Activated CD4-positive, alpha-beta memory T cell treated with anti-CD3 and anti-CD28 coated beads, Interleukin-2, amount 10 ng/mL, durations not matched to agents 7 days and 5 days (primary cell): ENCODE results near the gene OSBPL3. TPM values are rescaled to one million over a fixed set of nuclear protein-coding genes. Genes with fewer than 3 reads are reported as not detected.
A peak's percentile ranks its signal among the peaks of the same experiment; 100 is the strongest.

Experiments
- CTCF ChIA-PET: fragments of 350-600 bp; sonication (Branson Sonifier 250); formaldehyde crosslinking; loops from one replicate; lab custom pipeline; 2021; ENCODE audit warnings: antibody characterized with exemption, inconsistent platforms; lab: Charles Lee
- POLR2A ChIA-PET: fragments of 350-600 bp; sonication (Branson Sonifier 250); formaldehyde crosslinking; loops from one replicate; lab custom pipeline; 2021; ENCODE audit warnings: antibody characterized with exemption; lab: Charles Lee
- DNase-seq: peaks from one replicate; pipeline ENCODE4 v3.0.0-alpha.2; 2020
- H3K27ac Mint-ChIP-seq: one replicate; pipeline ENCODE4 v1.8.0; 2021; ENCODE audit warnings: mild to moderate bottlenecking, mixed read lengths
- H3K27me3 Mint-ChIP-seq: one replicate; pipeline ENCODE4 v1.8.0; 2021; ENCODE audit warnings: mixed read lengths
- H3K36me3 Mint-ChIP-seq: one replicate; pipeline ENCODE4 v1.8.0; 2021; ENCODE audit warnings: low read depth, mixed read lengths
- H3K4me1 Mint-ChIP-seq: one replicate; pipeline ENCODE4 v1.8.0; 2021; ENCODE audit warnings: mixed read lengths
- H3K4me3 Mint-ChIP-seq: one replicate; pipeline ENCODE4 v1.8.0; 2021; ENCODE audit warnings: mild to moderate bottlenecking, mixed read lengths
- H3K9me3 Mint-ChIP-seq: one replicate; pipeline ENCODE4 v1.8.0; 2021; ENCODE audit warnings: mixed read lengths
- total RNA-seq, 2 experiments: library from RNA; stranded (reverse); gene quantifications; one replicate each; pipeline ENCODE4 v1.2.3, GENCODE V29; 2021

Gene OSBPL3
- total RNA-seq, 2 experiments from 2014 or later: 90.3 to 99.9 TPM

GRCh38 chr7:25007668-25008067, 27.7 kb upstream of the OSBPL3 start:
- H3K36me3 Mint-ChIP-seq: no peaks in the 10 kb centered on the region
- H3K9me3 Mint-ChIP-seq: no peaks in the 10 kb centered on the region
- no peak for DNase-seq
- no peaks in the 10 kb centered on the region for H3K4me1 Mint-ChIP-seq
- no peak overlapping the region for H3K4me3 Mint-ChIP-seq
- peaks cover 6% of the 10 kb centered on the region for H3K27me3 Mint-ChIP-seq
- H3K27ac Mint-ChIP-seq: no peak overlapping the region
- CTCF ChIA-PET: interaction anchor here (0.9 to 1.2 kb wide), 4 partner anchors 10 to 86 kb away, joined by 3 to 4 read pairs (median 3); no protein-coding TSS in a partner anchor
- POLR2A ChIA-PET: interaction anchor here (0.7 kb wide), 1 partner anchor 16 kb away, joined by 3 read pairs; no protein-coding TSS in a partner anchor

DNA sequence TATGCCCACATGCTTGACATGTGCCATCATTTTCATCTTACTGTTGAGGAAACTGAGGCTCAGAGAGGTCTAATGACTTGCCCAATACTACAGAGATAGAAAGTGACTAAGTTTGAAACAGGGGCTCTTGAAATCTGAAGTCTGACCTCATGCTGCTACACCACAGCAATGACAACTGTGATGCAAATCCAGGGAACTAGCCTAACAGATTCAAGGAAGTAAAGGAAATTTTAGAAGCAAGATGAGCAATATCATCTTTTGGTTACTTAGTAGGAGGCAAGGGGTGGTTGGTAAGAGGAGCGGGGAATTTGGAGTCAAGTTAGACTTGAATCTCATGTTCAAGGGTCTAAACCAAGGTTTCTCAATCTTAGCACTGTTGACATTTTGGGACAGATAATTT, 26.3 kb upstream of the OSBPL3 start:
- DNase-seq: no peak
- no peak overlapping the region for H3K27ac Mint-ChIP-seq
- H3K9me3 Mint-ChIP-seq: peaks cover 2% of the 10 kb centered on the region
- H3K4me1 Mint-ChIP-seq: no peaks in the 10 kb centered on the region
- H3K27me3 Mint-ChIP-seq: peaks cover 3% of the 10 kb centered on the region
- CTCF ChIA-PET: no interaction called here
- no peaks in the 10 kb centered on the region for H3K36me3 Mint-ChIP-seq
- POLR2A ChIA-PET: no interaction called here
- no peak overlapping the region for H3K4me3 Mint-ChIP-seq

DNA sequence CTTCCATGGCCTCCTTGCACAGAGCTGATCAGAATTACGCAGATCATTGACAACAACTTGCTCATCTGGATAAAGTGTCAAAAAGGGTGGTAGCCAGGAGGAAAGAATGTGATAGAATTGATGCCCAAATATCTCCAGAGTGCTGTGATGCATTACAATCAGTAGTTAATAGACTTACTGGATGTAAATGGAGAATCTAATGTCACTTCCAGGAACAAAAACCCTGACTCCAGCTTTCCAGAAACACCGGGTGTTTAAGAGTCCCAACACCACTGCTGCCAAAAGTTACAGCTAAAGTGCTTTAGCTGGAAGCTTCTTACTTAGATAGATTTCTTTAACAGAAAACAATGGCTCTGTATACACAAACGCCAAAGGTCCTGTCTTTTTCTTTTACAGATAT, 25.7 kb upstream of the OSBPL3 start:
- Mint-ChIP-seq H3K4me3 (no peak overlapping the region), H3K36me3 (no peaks in the 10 kb centered on the region), H3K9me3 (peaks cover 7% of the 10 kb centered on the region), H3K27ac (no peak overlapping the region), H3K27me3 (peaks cover 4% of the 10 kb centered on the region), H3K4me1 (no peaks in the 10 kb centered on the region)
- no peak for DNase-seq
- CTCF ChIA-PET: no interaction called here
- POLR2A ChIA-PET: no interaction called here

DNA sequence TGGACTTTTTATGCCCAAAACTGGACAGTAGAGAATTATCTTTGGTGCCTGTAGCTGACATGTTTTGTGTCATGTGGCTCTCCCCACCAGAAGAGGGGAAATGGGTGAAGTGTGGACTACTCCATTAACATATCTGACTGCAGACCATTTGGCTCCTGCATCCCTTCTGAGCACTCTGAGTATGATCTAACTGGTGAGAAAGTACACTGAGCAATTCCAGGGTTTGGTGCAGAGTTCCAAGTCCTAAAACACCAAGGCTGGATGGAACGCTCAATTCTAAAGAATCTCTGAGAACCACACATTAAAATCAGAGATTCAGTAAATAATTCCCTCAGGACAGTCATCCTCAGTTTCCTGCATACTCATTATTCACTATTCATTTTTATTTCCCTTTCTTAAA, 22.8 kb upstream of the OSBPL3 start:
- H3K27me3 Mint-ChIP-seq: peaks cover 13% of the 10 kb centered on the region
- no peak for DNase-seq
- H3K4me3 Mint-ChIP-seq: no peak overlapping the region
- POLR2A ChIA-PET: no interaction called here
- no peak overlapping the region for H3K27ac Mint-ChIP-seq
- peaks cover 22% of the 10 kb centered on the region for H3K9me3 Mint-ChIP-seq
- CTCF ChIA-PET: interaction anchor here (1.3 kb wide), 1 partner anchor 190 kb away, joined by 4 read pairs; no protein-coding TSS in a partner anchor
- peaks cover 8% of the 10 kb centered on the region for H3K36me3 Mint-ChIP-seq
- H3K4me1 Mint-ChIP-seq: no peaks in the 10 kb centered on the region

- Mint-ChIP-seq H3K27ac (no peak overlapping the region), H3K9me3 (peaks cover 14% of the 10 kb centered on the region), H3K36me3 (peaks cover 8% of the 10 kb centered on the region), H3K27me3 (peaks cover 12% of the 10 kb centered on the region), H3K4me1 (no peaks in the 10 kb centered on the region), H3K4me3 (no peak overlapping the region)
- CTCF ChIA-PET: no interaction called here
- POLR2A ChIA-PET: no interaction called here
- no peak for DNase-seq
These were observed 15.5 kb upstream of the OSBPL3 start for GRCh38 chr7:24995466-24995865.

DNA sequence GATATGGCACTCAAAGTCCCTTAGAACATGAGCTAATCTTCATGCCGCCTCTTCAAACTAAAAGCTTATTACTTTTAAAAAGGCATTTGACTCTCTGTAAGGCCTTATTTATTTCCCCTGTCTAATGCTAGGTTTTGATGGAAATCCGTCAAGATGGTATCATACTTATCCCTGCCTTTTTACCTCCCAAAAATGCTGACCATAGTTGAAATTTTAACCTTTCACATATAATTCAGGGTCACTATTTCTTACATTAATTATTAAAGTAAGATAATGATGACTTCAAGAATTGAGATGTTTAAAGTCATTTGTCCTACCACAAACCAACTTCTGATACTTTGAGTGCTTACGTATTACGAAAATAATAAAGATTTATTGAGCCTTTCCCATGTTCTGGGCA, 12.3 kb upstream of the OSBPL3 start:
- Mint-ChIP-seq H3K4me3 (no peak overlapping the region), H3K27me3 (peaks cover 6% of the 10 kb centered on the region), H3K27ac (no peak overlapping the region), H3K4me1 (peaks cover 3% of the 10 kb centered on the region), H3K36me3 (no peaks in the 10 kb centered on the region), H3K9me3 (no peaks in the 10 kb centered on the region)
- CTCF ChIA-PET: interaction anchor here (1.0 kb wide), 1 partner anchor 11 kb away, joined by 5 read pairs; no protein-coding TSS in a partner anchor
- no peak for DNase-seq
- POLR2A ChIA-PET: interaction anchor here (1.2 to 1.5 kb wide), 2 partner anchors 12 to 13 kb away, joined by 3 read pairs; no protein-coding TSS in a partner anchor

- no peaks in the 10 kb centered on the region for H3K9me3 Mint-ChIP-seq
These were observed 11.4 kb upstream of the OSBPL3 start for GRCh38 chr7:24991353-24991752.

DNA sequence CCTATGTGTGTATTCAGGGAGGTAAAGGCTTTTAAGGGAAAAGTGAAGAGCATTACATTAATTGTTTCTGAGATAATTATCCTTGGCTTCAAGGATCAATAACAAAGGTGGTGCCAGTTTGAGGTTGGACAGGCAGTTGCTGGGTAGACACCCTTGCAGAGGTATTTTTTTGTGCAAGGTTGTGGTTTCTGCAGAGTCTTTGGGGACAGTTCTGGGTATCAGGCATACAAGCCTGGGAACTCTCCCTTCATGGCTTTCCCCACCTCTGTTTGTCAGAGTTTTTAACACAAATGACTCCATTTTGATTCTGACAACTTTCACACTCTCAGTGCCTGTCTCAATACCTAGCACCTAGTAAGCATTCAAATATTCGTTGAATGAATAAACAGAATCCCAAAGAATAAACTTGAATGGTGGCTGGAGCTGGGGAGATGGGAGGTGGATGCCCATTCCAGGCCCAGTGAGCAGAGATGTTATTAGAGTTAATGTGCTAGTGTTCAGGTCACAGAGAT, 7.4 kb upstream of the OSBPL3 start:
- ChIA-PET POLR2A (no interaction called here), CTCF (interaction anchor here (1.2 kb wide), 1 partner anchor 167 kb away, joined by 4 read pairs; no protein-coding TSS in a partner anchor)
- no peaks in the 10 kb centered on the region for H3K36me3 Mint-ChIP-seq
- peaks cover 13% of the 10 kb centered on the region for H3K4me1 Mint-ChIP-seq
- DNase-seq: no peak
- H3K27ac Mint-ChIP-seq: no peak overlapping the region
- H3K4me3 Mint-ChIP-seq: no peak overlapping the region
- no peaks in the 10 kb centered on the region for H3K9me3 Mint-ChIP-seq
- H3K27me3 Mint-ChIP-seq: peaks cover 4% of the 10 kb centered on the region

More at GRCh38 chr7:24991353-24991752, 11.4 kb upstream of the OSBPL3 start:
- Mint-ChIP-seq H3K27ac (no peak overlapping the region), H3K36me3 (no peaks in the 10 kb centered on the region), H3K4me1 (peaks cover 7% of the 10 kb centered on the region), H3K27me3 (peaks cover 6% of the 10 kb centered on the region), H3K4me3 (no peak overlapping the region)
- no peak for DNase-seq
- ChIA-PET CTCF (no interaction called here), POLR2A (interaction anchor here (1.5 to 1.7 kb wide), 2 partner anchors 11 to 12 kb away, joined by 3 to 6 read pairs; no protein-coding TSS in a partner anchor)

DNA sequence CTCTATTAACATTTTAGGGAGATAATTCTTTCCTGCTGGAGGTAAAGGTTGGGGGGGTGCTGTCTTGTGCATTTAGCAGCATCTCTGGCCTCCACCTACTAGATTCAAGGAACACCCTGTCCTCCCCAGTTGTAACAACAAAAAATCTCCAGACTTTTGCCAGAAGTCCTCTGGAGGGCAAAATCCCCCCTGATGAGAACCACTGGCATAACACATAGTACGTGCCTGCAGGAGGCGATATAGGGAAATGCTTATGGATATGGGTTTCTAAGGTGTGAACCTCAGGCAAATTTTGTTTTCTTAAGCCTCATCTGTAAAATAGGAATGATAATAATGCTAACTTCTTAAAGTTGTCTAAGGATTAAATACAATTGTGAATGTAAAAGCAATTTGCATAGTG, 2.9 kb upstream of the OSBPL3 start:
- peaks cover 41% of the 10 kb centered on the region for H3K4me1 Mint-ChIP-seq

DNA sequence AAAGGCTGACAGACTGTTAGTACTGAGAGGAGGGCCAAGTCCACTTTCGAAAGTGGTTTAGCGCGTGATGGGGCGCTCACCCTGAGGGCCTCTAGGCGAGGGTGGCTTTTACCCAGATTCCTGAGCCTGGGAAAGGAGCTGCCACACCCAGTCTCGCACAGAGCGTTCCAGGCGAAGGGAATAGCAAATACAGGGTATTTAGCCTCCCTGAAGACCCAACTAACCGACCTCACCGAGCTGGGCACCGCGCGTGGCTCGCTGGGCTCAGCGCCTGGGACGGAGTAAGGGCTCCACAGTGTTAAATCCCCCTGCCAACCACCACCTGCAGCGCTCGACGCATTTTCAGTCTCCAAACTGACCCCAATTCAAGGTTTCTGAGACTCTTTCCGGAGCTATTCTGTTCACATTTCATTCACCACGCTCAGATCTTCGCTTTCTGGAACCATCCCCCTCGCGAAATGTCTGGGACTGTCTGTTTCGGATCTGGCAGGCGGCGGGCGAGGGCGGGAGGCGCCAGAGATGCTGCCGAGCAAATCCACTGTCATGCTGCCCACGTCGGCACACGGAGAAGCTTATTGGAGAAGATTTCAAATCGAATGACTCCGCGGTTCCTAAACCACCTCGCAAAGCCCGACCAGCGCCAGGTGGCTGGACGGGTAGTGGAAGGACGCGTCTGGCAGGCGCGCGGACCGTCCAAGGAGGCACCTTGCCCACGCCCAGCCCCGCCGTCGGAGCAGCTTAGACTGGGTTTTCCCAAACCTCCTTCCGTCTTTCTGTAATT, 1.4 kb upstream of the OSBPL3 start:
- Mint-ChIP-seq H3K27me3 (no peaks in the 10 kb centered on the region), H3K4me1 (peaks cover 46% of the 10 kb centered on the region), H3K4me3 (peak overlapping the region; percentile 90), H3K36me3 (peaks cover 23% of the 10 kb centered on the region), H3K27ac (peak overlapping the region; percentile 88), H3K9me3 (no peaks in the 10 kb centered on the region)
- DNase-seq: peak; percentile 50
- ChIA-PET POLR2A (interaction anchor here (0.6 to 7.1 kb wide), 25 partner anchors 8 to 160 kb away, joined by 3 to 174 read pairs (median 5); partner anchors contain the start of gene CYCS), CTCF (interaction anchor here (0.9 to 8.1 kb wide), 23 partner anchors 10 to 169 kb away, joined by 3 to 90 read pairs (median 5); no protein-coding TSS in a partner anchor)

More for the DNA sequence above, 2.9 kb upstream of the OSBPL3 start:
- Mint-ChIP-seq H3K9me3 (no peaks in the 10 kb centered on the region), H3K27ac (no peak overlapping the region), H3K4me3 (no peak overlapping the region), H3K36me3 (peaks cover 13% of the 10 kb centered on the region), H3K27me3 (no peaks in the 10 kb centered on the region)
- DNase-seq: no peak
- ChIA-PET POLR2A (interaction anchor here (1.0 to 7.1 kb wide), 6 partner anchors 28 to 162 kb away, joined by 3 to 135 read pairs (median 21); partner anchors contain the start of gene CYCS), CTCF (interaction anchor here (0.6 to 8.1 kb wide), 12 partner anchors 11 to 171 kb away, joined by 3 to 90 read pairs (median 5); no protein-coding TSS in a partner anchor)

DNA sequence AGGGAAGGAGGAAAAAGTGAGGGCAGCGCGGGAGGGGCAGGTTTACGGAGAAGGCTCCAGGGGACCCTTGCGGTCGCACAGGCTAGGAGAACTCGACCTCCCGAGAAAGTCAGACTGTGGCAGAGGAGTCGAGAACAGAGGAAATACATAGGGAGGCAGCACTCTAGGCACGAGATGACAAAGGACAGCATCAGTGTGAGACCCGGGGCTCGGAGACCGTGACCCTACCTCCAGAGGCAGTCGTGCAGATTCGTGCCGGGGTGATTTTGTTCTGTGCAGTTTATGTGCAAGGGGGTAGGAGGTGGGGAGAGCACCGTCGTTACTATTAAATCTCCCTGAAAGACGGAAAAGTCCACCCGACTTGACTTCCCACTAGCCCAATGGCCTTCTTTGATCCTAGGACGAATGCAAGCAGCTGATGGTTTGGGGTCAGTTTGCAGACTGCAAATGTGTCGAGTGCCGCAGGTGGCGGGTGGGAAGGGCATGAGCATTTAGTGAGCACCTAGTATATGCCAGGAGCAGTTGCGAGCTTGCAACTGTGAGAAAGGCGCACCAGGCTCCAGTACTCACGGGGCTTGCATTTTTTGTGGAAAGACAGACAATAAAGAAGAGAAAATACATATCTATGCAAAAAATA, 674 bp upstream of the OSBPL3 start:
- no peaks in the 10 kb centered on the region for H3K9me3 Mint-ChIP-seq
- peak; percentile 57 for DNase-seq
- peaks cover 30% of the 10 kb centered on the region for H3K36me3 Mint-ChIP-seq
- CTCF ChIA-PET: interaction anchor here (0.5 to 8.1 kb wide), 24 partner anchors 12 to 178 kb away, joined by 3 to 90 read pairs (median 6); partner anchors contain the start of gene CYCS
- H3K27me3 Mint-ChIP-seq: no peaks in the 10 kb centered on the region
- peaks cover 54% of the 10 kb centered on the region for H3K4me1 Mint-ChIP-seq
- POLR2A ChIA-PET: interaction anchor here (0.6 to 7.1 kb wide), 27 partner anchors 10 to 159 kb away, joined by 3 to 174 read pairs (median 6); partner anchors contain the start of gene CYCS
- peak overlapping the region; percentile 88 for H3K27ac Mint-ChIP-seq
- H3K4me3 Mint-ChIP-seq: peak overlapping the region; percentile 90

- Mint-ChIP-seq H3K36me3 (peaks cover 39% of the 10 kb centered on the region), H3K4me1 (peaks cover 63% of the 10 kb centered on the region), H3K4me3 (peak overlapping the region; percentile 90), H3K27me3 (no peaks in the 10 kb centered on the region), H3K27ac (peak overlapping the region; percentile 88), H3K9me3 (no peaks in the 10 kb centered on the region)
- POLR2A ChIA-PET: interaction anchor here (0.6 to 7.1 kb wide), 44 partner anchors 9 to 1306 kb away, joined by 3 to 174 read pairs (median 6); partner anchors contain the start of gene CYCS
- CTCF ChIA-PET: interaction anchor here (0.6 to 8.1 kb wide), 45 partner anchors 9 to 177 kb away, joined by 3 to 90 read pairs (median 5); partner anchors contain the start of gene CYCS
- peak; percentile 90 for DNase-seq
These were observed 512 bp downstream of the OSBPL3 start for GRCh38 chr7:24979470-24979862.
